Heart right ventricle (tissue), 16 donors: Measurements from ENCODE around the gene PIKFYVE. TPM values are rescaled to one million over a fixed set of nuclear protein-coding genes. Genes with fewer than 3 reads are reported as not detected.
"Not testable (repeated sequence)": the region's sequence is repeated elsewhere in the genome, so short reads cannot be mapped to it uniquely, and the experiment has no call there.

Experiments
- ATAC-seq, 8 donors: fragments of 200-7000 bp; cut with Tn5 transposase; one replicate each; pipeline ENCODE4 v1.9.1; 2020; ENCODE audit warnings: mild to moderate bottlenecking in 8 of 8, moderate library complexity in 8 of 8, moderate number of reproducible peaks in 1 of 8
- DNase-seq, 2 donors: peaks; one replicate each; pipeline ENCODE4 v3.0.0-alpha.2; 2020
- H3K27ac ChIP-seq, 10 donors: fragments of 200-600 bp; sonication (generic) in 2 of 10; one replicate each; pipeline versions ENCODE4 v1.5.0 to v1.8.0; 2020 to 2022; ENCODE audit warnings: mild to moderate bottlenecking in 3 of 10
- H3K27me3 ChIP-seq, 7 donors: fragments of 200-600 bp; one replicate each; pipeline ENCODE4 v1.8.0; 2021 to 2022; ENCODE audit warnings: mild to moderate bottlenecking in 2 of 7
- H3K36me3 ChIP-seq, 9 donors: fragments of 200-600 bp; sonication (generic) in 1 of 9; one replicate each; pipeline versions ENCODE4 v1.5.0 to v1.8.0; 2020 to 2022; ENCODE audit warnings: mild to moderate bottlenecking in 2 of 9
- H3K4me1 ChIP-seq, 9 donors: fragments of 200-600 bp; sonication (generic) in 1 of 9; one replicate each; pipeline versions ENCODE4 v1.5.0 to v1.8.0; 2020 to 2022; ENCODE audit warnings: mild to moderate bottlenecking in 4 of 9
- H3K4me3 ChIP-seq, 10 donors: fragments of 200-600 bp; sonication (generic) in 2 of 10; one replicate each; pipeline versions ENCODE4 v1.5.0 to v1.8.0; 2020 to 2022; ENCODE audit warnings: mild to moderate bottlenecking in 7 of 10, moderate library complexity in 2 of 10
- H3K9me3 ChIP-seq, 11 donors: fragments of 200-600 bp in 10 of 11; sonication (generic) in 2 of 11; one replicate each; pipeline versions ENCODE4 v1.5.0 to v1.8.0; 2013 to 2022; ENCODE audit warnings: mild to moderate bottlenecking in 2 of 11, control low read depth in 1 of 11, moderate library complexity in 1 of 11
- WGBS, 2 donors: extraction: QIAGEN DNeasy Blood & Tissue Kit; methylation state at CpG; one replicate each; pipeline ENCODE4 v1.1.7; 2013; ENCODE audit warnings: inconsistent platforms in 1 of 2; 5-methylcytosine and 5-hydroxymethylcytosine counted together
- intact Hi-C, 10 donors: fragments of 100-400 bp; cut with DNase I; formaldehyde crosslinking; loops; one replicate each; pipeline versions ENCODE4 v1.11.1 to v1.14.2; 2022
- polyA plus RNA-seq, 2 donors: library from polyadenylated mRNA; stranded (reverse); fragments of 200-250 nt; gene quantifications; one replicate each; pipeline ENCODE4 v1.2.3, GENCODE V29; 2013
- total RNA-seq, 10 donors: library from RNA; stranded (reverse); fragmentation: NEBNext Ultra II Directional in 3 of 10; extraction: Animal tissue kit (Norgen Biotek cat#: 25700) in 3 of 10; gene quantifications; one replicate each; pipeline versions ENCODE4 v1.2.1 to v1.2.4, GENCODE V29; 2021 to 2023
- TF ChIP-seq, protein P1 (sequence below), 9 donors: fragments of 200-600 bp; sonication (generic) in 2 of 9; IDR thresholded peaks; one replicate each; pipeline versions ENCODE4 v1.5.0 to v1.8.0; 2021 to 2022; ENCODE audit warnings: antibody characterized with exemption in 9 of 9, mild to moderate bottlenecking in 5 of 9, moderate library complexity in 1 of 9
- donor health status: Arrhythmogenic right ventricular cardiomyopathy.
- donor health status: ischemic (EF 13 %, LVEDD 7.1; RV severe dilation, severe dysfunction).
- donor health status: healthy with polysubstance abuse.
- donor health status: DM: no; HTN: yes; CAD: no.
- donor health status: DM: no; HTN: no; CAD: no.
- donor health status: ischemic (EF 25% LVEDD 6.9; RV normal size, moderate dysfunction).
- donor health status: ischemic (EF 25% LVEDD 5.7; RV mildly dilated, moderate dysfunction).
- donor health status: healthy.
- donor health status: DM: yes; HTN: yes; CAD: no.
- donor health status: Ischemic cardiomyopathy.
- donor health status: ischemic (EF 35%, LVEDD 5.7; RV mildly dilated, moderate dysfunction).
- donor health status: nonischemic (EF 11% LVEDD 7.7; RV severe dilation, severe dysfunction).
- donor health status: DM: yes; HTN: yes; CAD: no.
- donor health status: PGD.
- donor health status: ischemic (EF 29% LVEDD 5.4; RV normal size, mild dysfunction).
- donor health status: nonischemic (EF 23%, LVEDD 6.1; RV moderate dilation, normal function).

PIKFYVE gene
- total and polyA plus RNA-seq, 12 donors = 2.6 to 24.8 (median 17.7) TPM

DNA sequence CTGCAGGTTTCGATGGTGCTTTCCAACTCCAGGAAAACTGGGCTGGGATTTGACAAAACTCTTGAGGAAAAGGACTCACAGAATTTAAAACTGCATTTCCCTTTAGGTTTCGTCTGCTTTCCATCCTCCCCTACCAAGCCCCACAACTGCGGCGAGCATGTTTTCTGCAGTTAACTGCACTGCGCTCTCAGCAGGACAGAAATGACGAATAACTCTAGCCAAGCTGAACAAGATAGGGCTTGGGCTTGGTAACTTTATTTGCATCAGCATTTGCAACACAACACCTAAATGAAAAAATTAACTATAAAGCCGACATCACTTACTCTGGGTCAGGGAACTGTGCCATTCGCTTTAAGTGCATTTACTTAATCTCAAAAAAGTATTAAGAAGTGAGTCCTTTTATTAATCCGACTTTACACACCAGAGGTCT lies 669 bp upstream of the PIKFYVE start:
- no peaks in the 10 kb centered on the region for H3K27me3 ChIP-seq
- H3K27ac ChIP-seq = peak overlapping the region; percentile 17 to 99 (median 96)
- H3K4me1 ChIP-seq = peaks cover 0 to 41% (median 35%) of the 10 kb centered on the region in 9 donors
- H3K36me3 ChIP-seq = no peaks in the 10 kb centered on the region
- ATAC-seq (peak in 7 of 8 donors; percentile 37 to 61 (median 57)), DNase-seq (no peak)
- intact Hi-C loops = loop anchor here in 2 of 10 donors (5.0 to 10.0 kb wide), 2 partner anchors 52 to 641 kb away; partner anchors contain the start of gene METTL21A (in 1 of the 2)
- WGBS, 2 donors = 3% methylated on average over 9 of the region's 9 CpGs
- peaks cover 0 to 5% (median 0%) of the 10 kb centered on the region in 11 donors for H3K9me3 ChIP-seq
- peak overlapping the region; percentile 48 to 99 (median 88) for H3K4me3 ChIP-seq
- TF ChIP-seq, protein P1, sequence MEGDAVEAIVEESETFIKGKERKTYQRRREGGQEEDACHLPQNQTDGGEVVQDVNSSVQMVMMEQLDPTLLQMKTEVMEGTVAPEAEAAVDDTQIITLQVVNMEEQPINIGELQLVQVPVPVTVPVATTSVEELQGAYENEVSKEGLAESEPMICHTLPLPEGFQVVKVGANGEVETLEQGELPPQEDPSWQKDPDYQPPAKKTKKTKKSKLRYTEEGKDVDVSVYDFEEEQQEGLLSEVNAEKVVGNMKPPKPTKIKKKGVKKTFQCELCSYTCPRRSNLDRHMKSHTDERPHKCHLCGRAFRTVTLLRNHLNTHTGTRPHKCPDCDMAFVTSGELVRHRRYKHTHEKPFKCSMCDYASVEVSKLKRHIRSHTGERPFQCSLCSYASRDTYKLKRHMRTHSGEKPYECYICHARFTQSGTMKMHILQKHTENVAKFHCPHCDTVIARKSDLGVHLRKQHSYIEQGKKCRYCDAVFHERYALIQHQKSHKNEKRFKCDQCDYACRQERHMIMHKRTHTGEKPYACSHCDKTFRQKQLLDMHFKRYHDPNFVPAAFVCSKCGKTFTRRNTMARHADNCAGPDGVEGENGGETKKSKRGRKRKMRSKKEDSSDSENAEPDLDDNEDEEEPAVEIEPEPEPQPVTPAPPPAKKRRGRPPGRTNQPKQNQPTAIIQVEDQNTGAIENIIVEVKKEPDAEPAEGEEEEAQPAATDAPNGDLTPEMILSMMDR (IDR thresholded peaks at IDR 0.05) = no peak

DNA sequence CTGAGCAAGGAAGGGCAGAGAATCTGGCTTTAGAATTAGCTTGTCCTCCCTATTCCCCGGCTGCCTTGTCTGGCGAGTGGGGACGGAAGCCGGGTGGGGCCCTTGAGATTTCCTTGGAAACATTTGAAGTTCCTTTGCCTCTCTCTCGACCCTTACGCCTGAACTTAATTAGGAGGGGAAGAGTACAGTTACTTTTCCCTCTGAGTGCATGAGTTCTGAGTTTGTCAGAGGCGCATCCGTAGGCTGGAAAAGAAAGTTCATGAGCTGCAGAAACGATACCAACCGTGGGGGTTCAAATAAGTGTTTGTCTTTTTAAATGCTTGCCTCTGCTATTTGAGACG lies 468 bp downstream of the PIKFYVE start:
- peak overlapping the region; percentile 66 to 99 (median 96) for H3K27ac ChIP-seq
- peaks cover 0 to 41% (median 35%) of the 10 kb centered on the region in 9 donors for H3K4me1 ChIP-seq
- 0 to 1% methylated on average over 11 of the region's 11 CpGs for WGBS, 2 donors
- intact Hi-C loops = loop anchor here in 3 of 10 donors (1.0 to 10.0 kb wide), 3 partner anchors 11 to 642 kb away; partner anchors contain the start of genes IDH1 (in 1 of the 3) and METTL21A (in 1 of the 3)
- H3K4me3 ChIP-seq = peak overlapping the region; percentile 73 to 99 (median 90)
- no peaks in the 10 kb centered on the region for H3K27me3 ChIP-seq
- ATAC-seq (peak in 1 of 8 donors; percentile 10), DNase-seq (no peak)
- TF ChIP-seq, protein P1 (IDR thresholded peaks at IDR 0.05) = no peak
- H3K9me3 ChIP-seq = peaks cover 0 to 5% (median 0%) of the 10 kb centered on the region in 11 donors
- H3K36me3 ChIP-seq = peaks cover 0 to 6% (median 0%) of the 10 kb centered on the region in 9 donors

DNA sequence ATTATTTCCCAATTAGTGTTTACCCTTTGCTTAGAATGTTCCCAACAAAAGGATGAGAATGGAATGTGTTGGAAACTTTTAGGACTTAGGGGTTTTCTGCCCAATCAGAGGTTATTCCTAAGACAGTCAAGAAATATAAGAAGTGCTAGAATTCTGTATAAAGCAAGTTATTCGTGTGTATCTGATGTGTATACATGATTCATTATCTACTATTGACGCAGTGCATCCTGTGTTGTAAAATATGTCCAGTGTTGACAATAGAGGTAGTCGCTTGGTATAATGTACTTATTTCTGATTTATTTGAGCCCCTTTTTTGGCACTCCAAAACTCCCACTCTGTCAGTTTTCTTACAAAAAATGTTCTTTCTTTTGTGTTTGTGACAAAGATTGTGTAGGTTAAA lies 881 bp downstream of the PIKFYVE start:
- Histone ChIP-seq H3K4me3 (peak overlapping the region; percentile 73 to 99 (median 90)), H3K27ac (peak overlapping the region in 9 of 10 donors; percentile 89 to 99 (median 96)), H3K4me1 (peaks cover 0 to 41% (median 35%) of the 10 kb centered on the region in 9 donors), H3K9me3 (peaks cover 0 to 5% (median 0%) of the 10 kb centered on the region in 11 donors), H3K27me3 (no peaks in the 10 kb centered on the region), H3K36me3 (peaks cover 0 to 10% (median 0%) of the 10 kb centered on the region in 9 donors)
- DNase-seq (no peak), ATAC-seq (no peak)
- 3 to 5% methylated on average over 3 of the region's 3 CpGs for WGBS, 2 donors
- TF ChIP-seq, protein P1 (IDR thresholded peaks at IDR 0.05) = no peak
- intact Hi-C loops = loop anchor here in 3 of 10 donors (1.0 to 10.0 kb wide), 3 partner anchors 12 to 642 kb away; partner anchors contain the start of genes IDH1 (in 1 of the 3) and METTL21A (in 1 of the 3)

DNA sequence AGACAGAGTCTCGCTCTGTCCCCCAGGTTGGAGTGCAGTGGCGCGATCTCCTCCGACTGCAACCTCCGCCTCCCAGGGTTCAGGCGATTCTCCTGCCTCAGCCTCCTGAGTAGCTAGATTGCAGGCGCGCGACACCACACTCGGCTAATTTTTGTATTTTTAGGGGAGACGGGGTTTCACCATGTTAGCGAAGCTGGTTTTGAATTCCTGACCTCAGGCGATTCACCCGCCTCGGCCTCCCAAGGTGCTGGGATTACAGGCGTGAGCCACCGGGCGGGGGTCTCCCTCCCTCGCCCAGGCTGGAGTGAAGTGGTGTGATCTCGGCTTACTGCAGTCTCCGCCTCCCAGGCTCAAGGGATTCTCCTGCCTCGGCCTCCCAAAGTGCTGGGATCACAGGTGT lies 1.5 kb downstream of the PIKFYVE start:
- intact Hi-C loops = loop anchor here in 2 of 10 donors (5.0 to 10.0 kb wide), 2 partner anchors 50 to 643 kb away; partner anchors contain the start of gene METTL21A (in 1 of the 2)
- Histone ChIP-seq H3K27ac (peak overlapping the region in 7 of 10 donors; percentile 11 to 98 (median 95)), H3K4me3 (peak overlapping the region in 8 of 10 donors; percentile 13 to 99 (median 90)), H3K36me3 (peaks cover 0 to 16% (median 4%) of the 10 kb centered on the region in 9 donors), H3K4me1 (peaks cover 0 to 41% (median 35%) of the 10 kb centered on the region in 9 donors)
- ATAC-seq, DNase-seq, H3K9me3 ChIP-seq, H3K27me3 ChIP-seq: not testable (repeated sequence)
- WGBS, 2 donors = 77 to 82% methylated on average over 22 of the region's 22 CpGs
